Fibroblast of mammary gland (primary cell): ENCODE results near the gene TNNT2.

Experiments used
- DNase-seq: peaks from one replicate; pipeline ENCODE4 v3.0.0-alpha.2; 2010; ENCODE audit warnings: low read depth
- H3K4me3 ChIP-seq: 2 replicates; pipeline ENCODE4 v1.5.1; 2011; ENCODE audit warnings: low read depth, mild to moderate bottlenecking, low read length, moderate library complexity; ENCODE audit not compliant: control insufficient read depth
- CTCF ChIP-seq: conservative IDR thresholded peaks from 2 replicates; pipeline ENCODE4 v1.5.1; 2011; ENCODE audit warnings: low read depth, low read length, inconsistent platforms; ENCODE audit not compliant: control insufficient read depth, insufficient read depth

TNNT2 gene

GRCh38 chr1:201404055-201404454 is 26.6 kb upstream of the TNNT2 start:
- H3K4me3 ChIP-seq: no peak overlapping the region
- no peak for DNase-seq
- TF ChIP-seq CTCF: no peak

- DNase-seq: no peak
- TF ChIP-seq CTCF: no peak
- H3K4me3 ChIP-seq: no peak overlapping the region
Observed at GRCh38 chr1:201403359-201403758, 25.9 kb upstream of the TNNT2 start.

- TF ChIP-seq CTCF: no peak
- no peak for DNase-seq
- H3K4me3 ChIP-seq: no peak overlapping the region
Observed at GRCh38 chr1:201401700-201402099, 24.2 kb upstream of the TNNT2 start.

- TF ChIP-seq CTCF: no peak
- H3K4me3 ChIP-seq: no peak overlapping the region
- no peak for DNase-seq
Observed at GRCh38 chr1:201400852-201401230, 23.4 kb upstream of the TNNT2 start.

- no peak overlapping the region for H3K4me3 ChIP-seq
- no peak for DNase-seq
- no peak for TF ChIP-seq CTCF
Observed at GRCh38 chr1:201400212-201400851, 22.9 kb upstream of the TNNT2 start.

GRCh38 chr1:201399352-201400126 is 22.1 kb upstream of the TNNT2 start:
- no peak for TF ChIP-seq CTCF
- no peak for DNase-seq
- H3K4me3 ChIP-seq: no peak overlapping the region
